ENCODE results near the gene IFITM2. TPM values are rescaled to one million over a fixed set of nuclear protein-coding genes. Genes with fewer than 3 reads are reported as not detected.

IFITM2 gene
- total RNA-seq, 1 donor from 2014 or later = 200 TPM

DNA sequence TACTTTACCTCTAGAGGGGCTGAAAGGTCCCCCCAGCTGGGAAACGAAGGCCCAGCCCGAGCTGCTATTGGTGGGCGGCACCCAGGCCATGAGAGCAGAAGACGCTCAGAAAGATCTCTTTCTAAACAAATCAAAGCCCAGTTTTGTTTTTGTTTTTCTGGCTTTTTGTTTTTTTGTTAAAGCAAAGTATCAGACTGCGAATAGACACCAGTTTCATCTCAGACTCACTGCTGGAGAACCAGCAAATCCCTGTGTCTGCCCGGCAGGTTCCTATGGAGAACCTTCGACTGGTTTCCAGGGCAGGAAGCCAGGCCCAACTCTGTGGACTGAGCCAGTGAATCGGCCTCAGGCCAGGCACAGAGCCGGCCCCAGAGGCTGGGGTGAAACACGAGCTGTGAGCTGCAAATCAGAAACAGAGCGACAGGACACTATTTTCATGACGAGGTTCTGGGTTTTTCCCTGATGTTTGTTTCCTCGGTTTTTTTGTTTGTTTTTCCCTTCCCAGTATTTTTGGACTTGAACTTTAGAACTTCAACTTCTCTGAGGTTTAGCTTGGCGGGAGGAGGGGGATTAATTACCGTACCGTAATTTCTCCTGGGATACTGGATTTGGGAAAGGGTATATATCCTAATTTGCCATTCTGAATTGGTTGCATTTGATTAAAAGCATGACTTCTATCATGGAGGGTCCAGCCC, 45.7 kb downstream of the IFITM2 start:
- ATAC-seq = peak; percentile 60
- intact Hi-C loops (cut with micrococcal nuclease) = no loop called here
- peak; percentile 90 for DNase-seq

DNA sequence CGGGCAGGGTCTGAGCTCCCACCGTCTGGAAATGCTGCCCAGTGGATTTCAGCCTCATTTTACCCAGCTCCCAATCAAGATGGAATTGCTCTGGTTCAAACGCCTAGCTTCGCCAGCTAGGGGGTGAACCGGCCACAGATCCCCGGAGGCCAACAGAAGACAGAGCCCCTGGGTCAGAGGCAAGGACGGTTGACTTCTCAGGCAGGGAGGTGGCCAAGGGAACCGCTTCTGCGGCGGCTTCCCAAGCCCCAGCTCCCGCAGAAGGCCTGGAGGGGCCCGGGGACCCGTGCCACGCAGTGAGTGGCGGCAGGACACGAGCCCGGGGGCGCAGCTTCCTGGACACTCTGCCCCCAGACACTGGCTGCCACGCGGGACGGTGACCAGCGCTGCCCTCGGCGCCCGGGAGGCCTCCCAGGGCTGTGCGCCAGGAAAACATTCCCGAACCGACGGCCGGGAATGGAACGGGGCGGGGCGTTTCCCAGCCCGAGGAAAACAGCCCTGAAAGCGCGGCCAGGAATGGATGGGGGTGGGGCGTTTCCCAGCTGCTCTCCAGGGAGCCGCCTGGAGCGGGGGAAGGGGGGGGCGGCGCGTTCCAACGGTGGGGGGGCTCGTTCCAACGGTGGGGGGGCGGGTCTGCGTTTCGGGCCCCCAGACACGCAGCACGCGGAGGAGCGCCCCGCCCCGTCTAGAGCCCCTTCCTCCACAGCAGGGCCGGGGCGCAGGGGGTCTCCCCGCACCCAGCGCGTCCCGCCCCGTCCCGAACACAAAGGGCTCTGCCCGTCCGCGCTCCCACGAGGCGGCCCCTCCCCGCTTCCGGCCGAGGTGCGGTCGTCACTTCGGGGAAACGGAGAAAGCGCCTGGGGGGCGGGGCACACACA, 48.2 kb downstream of the IFITM2 start:
- intact Hi-C loops (cut with micrococcal nuclease) = no loop called here
- peak; percentile 86 for ATAC-seq
- peak; percentile 96 for DNase-seq

DNA sequence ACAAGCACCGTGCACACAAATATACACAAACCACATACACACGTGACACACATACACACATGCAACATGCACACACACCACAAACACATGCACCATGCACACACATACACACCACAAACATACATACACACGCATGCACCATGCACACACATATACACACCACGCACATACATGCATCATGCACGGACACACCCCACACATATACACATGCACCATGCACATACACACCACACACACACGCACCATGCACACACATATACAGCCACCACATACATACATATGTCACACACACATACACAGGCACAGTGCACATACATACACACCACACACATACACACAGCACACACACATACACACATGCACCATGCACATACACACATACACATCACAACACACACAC, 49.0 kb downstream of the IFITM2 start:
- DNase-seq (no peak), ATAC-seq (no peak)
- intact Hi-C loops (cut with micrococcal nuclease) = no loop called here

DNA sequence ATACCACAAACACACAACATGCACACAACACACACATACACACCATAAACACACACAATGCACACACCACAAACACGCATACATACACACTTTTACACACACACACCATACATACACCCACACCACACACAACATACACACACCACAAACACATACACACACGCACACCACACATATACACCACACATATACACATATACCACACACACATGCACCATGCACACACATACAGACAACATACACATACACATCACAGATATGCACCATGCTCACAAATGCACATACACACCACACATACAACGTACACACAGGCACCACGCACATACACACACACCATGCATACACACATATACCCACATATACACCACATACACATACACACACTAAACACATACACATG, 50.0 kb downstream of the IFITM2 start:
- ATAC-seq = no peak

DNA sequence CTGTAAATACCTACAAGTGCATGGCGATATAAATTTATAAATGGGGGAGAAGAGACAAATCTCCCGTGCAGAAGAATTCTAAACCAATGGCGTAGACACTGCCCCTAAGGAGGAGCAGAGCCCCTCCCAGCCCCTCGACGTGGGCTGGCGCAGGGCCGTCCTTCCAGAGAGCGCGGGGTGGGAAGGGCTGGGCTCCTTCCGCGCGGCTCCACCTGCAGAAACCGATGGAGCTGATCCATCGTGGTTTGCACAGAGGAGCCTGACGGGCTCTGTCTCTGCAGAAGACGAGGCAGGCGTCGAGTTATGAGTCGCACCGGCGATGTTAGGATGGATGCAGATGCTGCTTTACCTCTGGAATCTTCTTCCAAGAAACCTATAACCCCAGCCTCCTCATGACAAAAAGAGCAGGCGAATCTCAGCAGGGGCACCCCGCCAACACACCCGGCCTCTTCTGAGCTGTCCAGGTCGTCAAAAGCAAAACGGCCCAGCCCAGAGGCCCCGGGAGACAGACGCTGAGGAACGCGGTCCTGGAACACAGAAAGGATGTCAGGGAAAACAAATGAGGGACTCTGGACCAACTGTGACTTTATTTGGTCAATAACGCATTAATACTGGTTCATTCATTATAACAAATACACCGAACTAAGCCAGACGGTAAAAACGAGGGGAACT, 50.6 kb downstream of the IFITM2 start:
- intact Hi-C loops (cut with micrococcal nuclease) = no loop called here
- DNase-seq (no peak), ATAC-seq (no peak)

More for the DNA sequence above, 50.0 kb downstream of the IFITM2 start:
- no peak for DNase-seq
- intact Hi-C loops (cut with micrococcal nuclease) = no loop called here

Other genes with a start within 250 kb of the IFITM2 start
- not detected for gene SCGB1C1, start 114.7 kb upstream of the IFITM2 start, total RNA-seq
- 24.0 TPM for gene BET1L, start 100.4 kb upstream of the IFITM2 start, total RNA-seq
- 60.3 TPM for gene RIC8A, start 100.1 kb upstream of the IFITM2 start, total RNA-seq
- gene SIRT3, start 71.5 kb upstream of the IFITM2 start, total RNA-seq = 41.4 TPM
- 92.3 TPM for gene PSMD13, start 70.8 kb upstream of the IFITM2 start, total RNA-seq
- gene NLRP6, start 29.4 kb upstream of the IFITM2 start, total RNA-seq = 0.32 TPM
- gene PGGHG, start 18.7 kb upstream of the IFITM2 start, total RNA-seq = 7.2 TPM
- not detected for gene IFITM5, start 8.3 kb upstream of the IFITM2 start, total RNA-seq
- gene IFITM1, start 6.2 kb downstream of the IFITM2 start, total RNA-seq = 101 TPM
- 259 TPM for gene IFITM3, start 13.0 kb downstream of the IFITM2 start, total RNA-seq
- gene B4GALNT4, start 61.7 kb downstream of the IFITM2 start, total RNA-seq = 0.50 TPM
- gene PKP3, start 86.4 kb downstream of the IFITM2 start, total RNA-seq = 0.84 TPM
- 47.5 TPM for gene SIGIRR, start 107.2 kb downstream of the IFITM2 start, total RNA-seq
- gene ANO9, start 134.2 kb downstream of the IFITM2 start, total RNA-seq = 1.3 TPM
- 31.8 TPM for gene PTDSS2, start 142.5 kb downstream of the IFITM2 start, total RNA-seq
- 171 TPM for gene RNH1, start 199.4 kb downstream of the IFITM2 start, total RNA-seq
- 67.1 TPM for gene HRAS, start 227.8 kb downstream of the IFITM2 start, total RNA-seq
- gene LRRC56, start 229.7 kb downstream of the IFITM2 start, total RNA-seq = 0.22 TPM

Data from left ventricle myocardium superior (tissue), 1 donor.